OCI-LY3 (cell line): Measurements from ENCODE around the gene C22orf39.
"Not testable (repeated sequence)": the region's sequence is repeated elsewhere in the genome, so short reads cannot be mapped to it uniquely, and the experiment has no call there.

Source experiments
- EZH2phosphoT487 ChIP-seq: fragments of 200-600 bp; shearing (Covaris generic); IDR thresholded peaks from 2 replicates; pipeline ENCODE4 v1.6.1; 2018; ENCODE audit warnings: antibody characterized with exemption, mixed run types, low read depth
- TF ChIP-seq, protein P1 (sequence below): fragments of 200-600, 300-600 bp; sonication (generic); IDR thresholded peaks from 2 replicates; pipeline ENCODE4 v1.5.1; 2014; ENCODE audit warnings: antibody characterized with exemption, low read length, low read depth

DNA sequence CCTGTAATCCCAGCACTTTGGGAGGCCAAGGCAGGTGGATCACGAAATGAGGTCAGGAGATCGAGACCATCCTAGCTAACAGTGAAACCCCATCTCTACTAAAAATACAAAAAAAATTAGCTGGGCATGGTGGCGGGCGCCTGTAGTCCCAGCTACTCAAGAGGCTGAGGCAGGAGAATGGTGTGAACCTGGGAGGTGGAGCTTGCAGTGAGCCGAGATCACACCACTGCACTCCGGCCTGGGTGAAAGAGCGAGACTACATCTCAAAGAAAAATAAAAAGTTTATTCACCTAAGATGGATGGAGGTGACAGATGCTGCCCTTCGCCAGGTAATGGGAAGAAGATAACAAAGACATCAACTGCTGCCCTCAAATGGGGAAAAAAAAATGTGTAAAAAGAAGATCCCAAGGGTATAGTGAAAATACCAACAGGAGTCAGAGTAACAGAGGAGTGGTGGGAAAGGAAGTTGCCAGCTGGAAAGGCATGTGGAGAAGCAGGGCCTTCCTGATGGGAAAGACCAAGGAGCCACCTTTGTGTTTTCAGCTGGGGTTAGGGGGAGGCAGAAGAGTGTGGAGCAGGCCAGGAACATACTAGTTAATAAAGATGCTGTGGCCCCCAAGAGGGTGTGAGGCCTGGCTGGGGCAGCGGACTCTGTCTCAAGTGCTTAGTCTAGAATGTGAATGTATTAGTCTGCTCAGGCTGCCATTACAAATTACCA lies 10.9 kb downstream of the C22orf39 start:
- TF ChIP-seq, protein P1, sequence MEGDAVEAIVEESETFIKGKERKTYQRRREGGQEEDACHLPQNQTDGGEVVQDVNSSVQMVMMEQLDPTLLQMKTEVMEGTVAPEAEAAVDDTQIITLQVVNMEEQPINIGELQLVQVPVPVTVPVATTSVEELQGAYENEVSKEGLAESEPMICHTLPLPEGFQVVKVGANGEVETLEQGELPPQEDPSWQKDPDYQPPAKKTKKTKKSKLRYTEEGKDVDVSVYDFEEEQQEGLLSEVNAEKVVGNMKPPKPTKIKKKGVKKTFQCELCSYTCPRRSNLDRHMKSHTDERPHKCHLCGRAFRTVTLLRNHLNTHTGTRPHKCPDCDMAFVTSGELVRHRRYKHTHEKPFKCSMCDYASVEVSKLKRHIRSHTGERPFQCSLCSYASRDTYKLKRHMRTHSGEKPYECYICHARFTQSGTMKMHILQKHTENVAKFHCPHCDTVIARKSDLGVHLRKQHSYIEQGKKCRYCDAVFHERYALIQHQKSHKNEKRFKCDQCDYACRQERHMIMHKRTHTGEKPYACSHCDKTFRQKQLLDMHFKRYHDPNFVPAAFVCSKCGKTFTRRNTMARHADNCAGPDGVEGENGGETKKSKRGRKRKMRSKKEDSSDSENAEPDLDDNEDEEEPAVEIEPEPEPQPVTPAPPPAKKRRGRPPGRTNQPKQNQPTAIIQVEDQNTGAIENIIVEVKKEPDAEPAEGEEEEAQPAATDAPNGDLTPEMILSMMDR: not testable (repeated sequence)
- not testable (repeated sequence) for TF ChIP-seq EZH2phosphoT487
